ENCODE results near the gene OR10A5.

DNA sequence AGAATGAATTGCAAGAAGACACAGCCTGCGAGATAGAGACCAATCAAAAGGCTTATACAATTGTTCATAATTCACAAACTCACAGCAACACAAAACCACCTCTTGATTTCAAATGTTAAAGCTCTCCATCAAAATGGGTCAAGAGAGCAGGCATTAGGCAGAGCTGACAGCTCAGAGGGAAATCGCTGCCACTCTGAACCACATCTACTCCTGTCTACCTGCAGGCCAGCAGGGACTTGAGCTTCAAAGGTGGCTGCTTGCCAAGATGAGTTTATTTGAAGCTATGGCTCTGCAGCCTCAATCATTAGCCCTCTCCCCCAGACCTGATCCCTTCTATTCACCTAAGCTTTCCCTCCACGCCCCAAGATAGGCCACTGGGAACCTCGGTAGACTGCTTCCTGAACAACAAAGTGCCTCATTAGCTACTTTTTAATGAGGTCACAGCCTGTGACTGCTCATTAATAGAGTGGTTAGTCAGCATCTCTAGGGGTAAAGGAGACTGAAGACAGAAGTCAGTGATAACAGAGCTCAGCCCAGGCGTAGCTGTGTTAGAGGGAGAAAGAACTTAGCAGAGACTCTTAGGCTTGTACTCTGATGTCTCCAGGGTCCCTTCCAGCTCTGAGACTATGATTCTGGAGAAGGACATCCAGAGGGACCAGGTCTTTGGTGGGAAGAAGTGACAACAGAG, 21.2 kb upstream of the OR10A5 start:
- TF ChIP-seq ELK1 (IDR thresholded peaks at IDR 0.05; ENCODE audit: low read depth, low read length), result no peak
- no peak for TF ChIP-seq MTA2 (IDR thresholded peaks at IDR 0.05; ENCODE audit: low read depth)
- no peak for TF ChIP-seq CHD2 (IDR thresholded peaks at IDR 0.05; ENCODE audit: borderline replicate concordance, low read depth, low read length)
- TF ChIP-seq FOXM1 (IDR thresholded peaks at IDR 0.05; ENCODE audit: low read depth, low read length), result no peak
- no peak for TF ChIP-seq SPI1 (IDR thresholded peaks at IDR 0.05; ENCODE audit: borderline replicate concordance, insufficient read depth, low read depth, low read length)
